ENCODE results near the gene GAS2L2.

GAS2L2 gene

DNA sequence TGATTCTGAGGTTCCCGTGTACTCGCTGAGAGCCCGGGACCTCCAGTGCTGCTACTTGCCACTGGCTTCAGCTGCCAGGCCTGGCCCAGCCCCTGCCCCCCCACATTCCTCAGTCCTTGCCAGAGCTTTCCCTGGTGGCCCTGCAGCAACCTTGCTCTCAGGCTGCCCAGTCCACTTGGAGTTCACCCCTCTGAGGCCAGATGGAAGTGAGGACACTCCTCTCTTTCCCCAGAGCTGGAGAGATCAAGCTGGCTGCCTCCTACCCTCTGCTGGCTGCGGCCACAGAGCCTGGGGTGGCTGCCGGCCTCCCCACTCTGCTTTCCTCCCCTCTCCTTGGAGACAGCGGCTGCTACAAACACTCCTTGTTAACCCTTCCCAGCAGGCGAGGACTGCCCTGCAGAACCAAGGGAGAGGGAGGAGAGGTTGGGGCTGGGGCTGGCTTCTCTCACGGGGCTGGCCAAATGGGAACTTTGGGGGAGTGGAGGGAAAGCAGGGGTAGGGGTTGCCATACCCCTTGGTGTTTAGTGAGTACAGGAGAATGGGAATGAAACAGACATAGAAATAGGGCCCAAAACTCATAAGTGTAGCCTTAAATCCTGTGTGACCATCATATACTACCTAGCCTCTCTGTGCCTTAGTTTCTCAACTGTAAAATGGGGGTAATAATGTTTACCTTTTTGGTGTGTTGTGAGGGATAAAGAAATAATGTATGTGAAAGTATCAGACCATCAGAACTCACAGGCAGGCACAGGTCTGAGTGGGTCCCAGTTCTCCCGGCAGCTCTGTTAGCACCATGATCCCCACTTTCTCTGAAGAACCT, at the start of gene GAS2L2:
Gene GAS2L2, minus strand, starts transcription at position 295 of the 820 bp plus-strand sequence. CDS start 389 bp downstream, outside the sequence.
- no peak for DNase-seq
- TF ChIP-seq POLR2A (IDR thresholded peaks at IDR 0.05; ENCODE audit: low read length) (no peak), GATA1 (IDR thresholded peaks at IDR 0.05; ENCODE audit: low read depth, low read length) (no peak)

DNA sequence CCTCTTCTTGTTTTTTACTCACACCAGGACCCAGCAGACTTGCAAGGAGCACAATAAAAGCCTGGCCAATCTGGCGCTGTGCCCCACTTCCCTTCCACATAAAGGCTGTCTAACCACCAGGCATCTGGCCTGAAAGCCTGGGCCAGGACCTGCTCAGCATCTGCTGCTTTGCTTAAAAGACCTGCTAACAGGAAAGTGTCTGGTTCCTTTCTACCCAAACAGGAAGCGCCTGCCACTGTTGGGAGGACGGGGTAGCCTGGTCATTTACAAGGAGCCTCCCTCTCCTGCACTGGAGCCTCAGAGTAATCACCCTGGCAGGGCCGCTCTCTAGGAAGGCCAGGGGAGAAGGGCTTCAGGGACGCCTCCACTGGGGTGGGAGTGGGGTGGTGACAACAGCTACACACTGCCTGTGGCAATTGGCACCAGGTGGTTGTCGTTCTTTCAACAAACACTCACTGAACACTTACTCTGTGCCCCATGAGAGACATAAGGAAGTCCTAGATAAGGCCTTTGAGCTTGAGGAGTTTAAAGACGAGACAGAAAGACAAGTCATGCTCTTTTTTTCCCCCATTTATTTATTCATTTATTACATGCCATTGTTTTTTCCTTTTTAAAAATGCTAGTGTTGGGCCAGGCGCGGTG, 48.7 kb upstream of the GAS2L2 start:
- DNase-seq = peak; percentile 41 to 69
- TF ChIP-seq GATA1 (IDR thresholded peaks at IDR 0.05; ENCODE audit: low read depth, low read length) (no peak), POLR2A (IDR thresholded peaks at IDR 0.05; ENCODE audit: low read length) (no peak)

DNA sequence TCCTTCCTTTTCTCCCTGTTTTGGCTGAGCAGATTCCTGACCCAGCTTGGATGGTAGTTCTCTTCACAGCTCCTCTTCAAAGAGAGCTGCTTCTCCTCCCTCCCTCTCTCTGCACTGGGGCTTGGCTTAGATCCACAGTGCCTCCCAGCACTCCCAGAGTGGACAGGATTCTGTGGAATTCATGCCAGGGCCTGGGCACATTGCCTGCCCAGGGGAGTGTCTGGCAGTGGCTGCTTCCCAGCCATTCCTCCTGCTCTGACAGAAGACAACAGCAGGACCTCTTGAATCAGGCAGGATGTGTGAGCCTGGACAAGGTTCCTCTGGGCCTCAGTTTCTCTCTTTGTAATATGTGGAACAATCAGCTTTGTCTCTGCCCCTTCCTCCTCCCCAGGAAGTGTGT, 46.9 kb upstream of the GAS2L2 start:
- TF ChIP-seq POLR2A (IDR thresholded peaks at IDR 0.05; ENCODE audit: low read length) (no peak), GATA1 (IDR thresholded peaks at IDR 0.05; ENCODE audit: low read depth, low read length) (no peak)
- DNase-seq = no peak

DNA sequence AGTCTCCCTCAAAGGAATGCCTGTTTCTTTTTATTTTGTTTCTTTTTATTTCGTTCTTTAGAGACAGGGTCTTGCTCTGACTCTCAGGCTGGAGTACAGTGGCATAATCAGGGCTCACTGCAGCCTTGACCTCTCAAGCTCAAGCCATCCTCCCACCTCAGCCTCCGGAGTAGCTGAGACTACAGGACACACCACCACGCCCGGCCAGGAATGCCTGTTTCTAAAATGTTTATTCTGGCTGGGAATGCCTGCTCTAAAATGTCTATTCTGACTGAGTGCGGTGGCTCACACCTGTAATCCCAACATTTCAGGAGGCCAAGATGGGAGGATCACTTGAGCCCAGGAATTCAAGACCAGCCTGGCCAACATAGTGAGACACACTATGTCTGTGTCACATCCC, 44.9 kb upstream of the GAS2L2 start:
- DNase-seq = no peak
- TF ChIP-seq GATA1 (IDR thresholded peaks at IDR 0.05; ENCODE audit: low read depth, low read length) (no peak), POLR2A (IDR thresholded peaks at IDR 0.05; ENCODE audit: low read length) (no peak)

DNA sequence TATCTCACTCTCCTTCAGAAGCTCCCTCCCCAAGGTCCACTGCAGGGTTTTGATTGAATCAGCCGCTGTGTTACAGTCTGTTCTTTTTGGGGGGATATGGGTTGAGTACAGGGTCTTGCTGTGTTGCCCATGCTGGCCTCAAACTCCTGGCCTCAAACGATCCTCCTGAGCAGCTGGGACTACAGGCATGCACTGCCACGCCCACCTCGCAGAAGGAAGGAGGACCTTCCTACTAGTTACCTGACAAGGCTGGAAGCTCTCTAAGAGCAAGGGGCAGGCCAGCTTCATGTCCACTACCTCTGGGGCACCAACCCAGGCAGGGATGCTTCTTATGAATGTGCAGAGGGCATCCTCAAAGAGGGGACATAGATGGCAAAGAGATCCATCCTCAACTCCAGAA, 44.3 kb upstream of the GAS2L2 start:
- TF ChIP-seq POLR2A (IDR thresholded peaks at IDR 0.05; ENCODE audit: low read length) (no peak), GATA1 (IDR thresholded peaks at IDR 0.05; ENCODE audit: low read depth, low read length) (no peak)
- DNase-seq = no peak

DNA sequence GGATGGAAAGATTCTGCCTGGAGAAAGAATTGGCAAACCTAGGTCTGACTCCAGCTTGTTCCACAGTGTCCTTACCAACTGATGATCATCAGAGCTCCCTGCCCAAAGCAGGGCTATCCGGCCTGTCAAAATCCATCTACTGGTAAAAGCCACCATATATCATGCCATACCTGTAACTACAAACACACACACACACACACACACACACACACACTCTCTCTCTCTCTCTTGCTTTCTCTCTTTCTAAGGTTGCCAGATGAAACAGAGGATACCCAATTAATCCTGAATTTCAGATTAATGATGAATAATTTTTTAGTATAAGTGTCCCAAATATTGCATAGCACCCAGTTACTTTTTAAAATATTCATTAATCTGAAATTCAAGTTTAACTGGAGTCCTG, 43.9 kb upstream of the GAS2L2 start:
- DNase-seq = no peak
- no peak for TF ChIP-seq GATA1 (IDR thresholded peaks at IDR 0.05; ENCODE audit: low read depth, low read length)
- TF ChIP-seq POLR2A (IDR thresholded peaks at IDR 0.05; ENCODE audit: low read length) = no peak

DNA sequence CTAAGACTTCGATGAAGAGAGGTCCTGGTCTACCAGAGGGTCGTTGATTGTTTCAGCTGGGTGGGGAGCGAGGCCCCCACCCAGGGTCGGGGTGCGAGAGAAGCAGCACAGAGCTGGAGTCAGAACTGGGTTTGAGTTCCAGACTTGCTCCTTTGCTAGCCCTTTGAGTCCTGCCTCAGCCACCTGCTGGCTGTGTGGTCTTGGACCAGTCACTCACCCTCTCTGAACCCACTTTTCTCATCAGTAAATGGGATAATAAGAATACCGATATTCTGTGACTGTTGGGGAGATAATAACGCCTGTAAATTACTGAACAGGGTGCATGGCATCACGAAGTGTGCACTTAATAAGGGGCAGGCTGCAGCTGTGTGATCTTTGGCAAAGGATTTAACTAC, 42.8 kb upstream of the GAS2L2 start:
- no peak for DNase-seq
- TF ChIP-seq POLR2A (IDR thresholded peaks at IDR 0.05; ENCODE audit: low read length) (no peak), GATA1 (IDR thresholded peaks at IDR 0.05; ENCODE audit: low read depth, low read length) (no peak)

DNA sequence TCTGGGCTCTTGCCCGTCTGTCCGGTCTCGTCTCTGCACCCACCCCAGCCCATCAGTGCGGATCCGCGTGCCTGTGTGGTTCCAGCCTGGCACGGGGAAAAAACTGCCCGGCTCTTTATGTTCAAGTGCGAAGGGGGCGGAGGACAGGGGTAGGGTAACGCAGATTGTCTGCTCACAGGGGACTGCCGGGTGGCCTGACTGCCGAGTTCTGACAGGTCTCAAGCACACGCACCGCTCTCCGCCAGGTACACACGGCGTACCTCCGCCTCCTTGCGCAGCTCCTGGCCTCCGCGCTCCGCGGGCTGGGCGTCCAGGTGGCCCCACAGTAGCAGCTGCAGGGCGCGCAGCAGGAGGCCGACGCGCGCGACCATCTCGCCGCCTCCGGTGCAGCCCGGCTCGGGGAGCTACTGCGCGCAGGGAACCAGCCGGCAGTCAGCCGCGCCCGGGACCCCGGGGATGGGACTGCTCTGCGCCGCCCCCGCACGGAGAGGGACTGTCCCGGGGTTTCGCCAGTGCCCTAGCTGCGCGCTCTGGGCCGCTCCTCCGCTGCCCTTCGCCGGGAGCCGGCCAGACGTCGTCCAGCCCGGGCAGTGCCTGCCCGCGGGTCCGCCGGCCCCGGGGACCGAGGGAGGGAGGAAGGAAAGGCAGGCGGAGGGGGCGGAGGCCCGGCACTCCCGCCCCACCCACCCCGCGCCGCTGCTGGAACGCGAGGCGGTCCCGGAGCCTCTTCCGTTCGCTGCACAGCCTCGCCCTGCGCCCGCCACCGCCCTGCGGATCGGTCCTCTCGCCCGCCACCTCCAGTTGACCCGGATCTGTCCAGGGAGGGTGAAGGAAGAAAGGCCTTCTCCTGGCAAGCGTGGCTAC, 42.2 kb upstream of the GAS2L2 start, which contains the start of gene MMP28:
Gene MMP28, minus strand, starts transcription at position 635 of the 864 bp plus-strand sequence. Its CDS starts 264 bp downstream, at position 371.
- DNase-seq = peak; percentile 28 to 43
- TF ChIP-seq POLR2A (IDR thresholded peaks at IDR 0.05; ENCODE audit: low read length) = no peak
- no peak for TF ChIP-seq GATA1 (IDR thresholded peaks at IDR 0.05; ENCODE audit: low read depth, low read length)

DNA sequence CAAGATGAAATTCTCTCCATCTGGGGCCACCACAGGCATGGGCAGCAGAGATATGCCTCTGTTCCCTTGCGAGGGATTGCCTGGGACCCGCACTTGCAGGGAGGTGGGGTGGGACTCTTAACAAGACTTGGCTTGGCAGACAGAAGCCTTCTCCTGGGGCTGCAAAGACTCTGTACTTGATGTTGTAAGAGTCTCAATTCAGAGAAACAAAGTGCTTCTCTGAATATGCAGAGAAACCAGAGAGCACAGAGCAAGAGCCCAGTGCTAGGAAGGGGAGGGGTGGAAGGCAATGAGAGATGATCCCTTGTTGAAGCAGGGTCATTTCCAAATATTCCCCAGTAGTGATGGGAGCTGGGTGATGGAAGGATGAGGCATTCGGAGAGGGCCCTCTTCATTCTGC, 40.2 kb upstream of the GAS2L2 start:
- TF ChIP-seq GATA1 (IDR thresholded peaks at IDR 0.05; ENCODE audit: low read depth, low read length) (no peak), POLR2A (IDR thresholded peaks at IDR 0.05; ENCODE audit: low read length) (no peak)

DNA sequence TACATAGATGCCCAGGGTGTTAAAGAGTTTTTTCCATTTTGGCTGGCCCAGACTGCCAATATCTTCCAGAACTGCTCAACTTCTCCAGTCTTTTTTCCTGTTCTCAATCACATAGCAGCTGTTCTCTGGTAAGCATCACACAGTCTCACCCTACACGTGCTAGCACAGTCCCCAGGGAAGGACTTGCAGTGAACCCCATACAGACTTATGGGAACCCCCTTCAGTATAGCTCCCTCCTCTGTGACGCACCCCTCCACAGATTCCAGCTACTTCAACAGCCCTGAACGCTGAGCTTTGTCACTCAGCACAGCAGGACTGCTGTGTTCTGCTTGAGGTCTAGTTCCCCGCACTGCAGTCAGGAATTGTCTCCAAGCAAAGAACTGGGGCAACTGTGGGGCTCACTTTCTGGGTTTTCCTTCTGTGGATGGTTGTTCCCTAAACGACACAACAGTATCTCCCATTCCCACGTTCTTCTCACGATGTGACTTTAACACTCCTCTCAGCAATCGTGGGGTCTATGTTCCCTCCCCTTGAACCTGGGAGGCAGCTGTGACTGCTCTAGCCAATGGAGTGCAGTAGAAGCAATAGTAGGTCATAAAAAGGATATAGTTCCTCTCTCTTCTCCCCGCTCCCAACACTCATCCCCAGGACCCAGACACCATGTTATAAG, 38.8 kb upstream of the GAS2L2 start:
- no peak for TF ChIP-seq POLR2A (IDR thresholded peaks at IDR 0.05; ENCODE audit: low read length)
- no peak for TF ChIP-seq GATA1 (IDR thresholded peaks at IDR 0.05; ENCODE audit: low read depth, low read length)
- DNase-seq = no peak

More for the DNA sequence above, 40.2 kb upstream of the GAS2L2 start:
- DNase-seq = no peak

DNA sequence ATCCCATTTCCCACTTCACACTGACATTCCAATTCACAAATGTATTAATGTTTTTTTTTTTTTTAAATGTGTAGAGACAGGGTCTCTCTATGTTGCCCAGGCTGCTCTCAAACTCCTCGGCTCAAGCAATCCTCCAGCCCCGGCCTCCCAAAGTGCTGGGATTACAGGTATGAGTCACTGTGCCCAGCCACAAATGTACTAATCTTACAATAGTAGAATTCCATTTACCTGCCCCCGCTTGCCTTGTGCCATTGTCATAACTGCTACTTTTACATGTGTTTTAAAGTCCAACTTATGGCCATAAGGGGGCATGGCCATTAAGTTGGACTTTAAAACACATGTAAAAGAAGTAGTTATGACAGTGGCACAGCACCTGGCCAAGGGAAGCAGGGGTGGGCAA, 37.8 kb upstream of the GAS2L2 start:
- DNase-seq = no peak
- no peak for TF ChIP-seq POLR2A (IDR thresholded peaks at IDR 0.05; ENCODE audit: low read length)

DNA sequence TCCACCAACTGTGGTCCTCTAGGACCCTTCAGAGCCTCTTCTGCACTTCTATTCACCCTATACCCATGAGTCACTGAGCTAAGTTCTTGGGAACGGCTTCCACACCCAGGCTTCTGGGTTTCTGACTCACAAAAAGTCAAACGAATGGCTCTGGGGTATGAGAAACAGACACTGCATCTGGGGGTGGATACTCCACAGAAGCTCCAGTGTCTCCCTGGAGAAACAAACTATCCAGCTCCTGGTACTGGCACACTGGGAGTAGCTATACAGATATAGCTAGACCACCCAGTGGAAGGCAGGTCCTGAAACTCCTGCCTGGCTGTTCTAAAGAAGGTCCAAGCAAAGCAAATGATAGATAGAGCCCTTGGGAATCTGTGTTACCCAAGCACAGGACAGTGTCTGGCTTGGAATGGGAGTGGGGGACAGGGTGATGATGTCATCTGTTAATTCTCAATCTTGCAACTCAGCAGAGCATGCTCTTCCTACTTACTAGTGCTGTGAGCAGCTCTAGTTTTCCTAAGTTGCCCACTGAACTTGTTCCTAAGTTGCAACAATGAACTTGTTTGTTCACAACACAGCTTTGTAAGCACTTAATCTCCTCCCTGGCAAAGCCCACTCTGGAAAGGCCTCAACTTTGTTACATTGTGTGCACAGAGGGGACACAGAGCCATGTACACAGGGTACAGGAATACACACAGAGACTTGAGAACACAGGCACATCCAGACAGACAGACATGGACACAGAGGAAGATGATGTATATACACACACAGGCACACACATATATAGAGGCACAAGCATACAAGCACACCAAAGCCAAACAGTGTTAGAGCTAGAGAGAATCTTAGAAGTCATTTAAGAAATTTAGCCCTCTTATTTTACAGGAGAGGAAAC, 35.7 kb upstream of the GAS2L2 start:
- TF ChIP-seq GATA1 (IDR thresholded peaks at IDR 0.05; ENCODE audit: low read depth, low read length) = no peak
- no peak for TF ChIP-seq POLR2A (IDR thresholded peaks at IDR 0.05; ENCODE audit: low read length)
- DNase-seq = no peak
